NOMO-1 treated with dmso at 0.1 percent for 144 hours (cell line): Measurements from ENCODE around the gene ELF1.
"Not testable (repeated sequence)": the region's sequence is repeated elsewhere in the genome, so short reads cannot be mapped to it uniquely, and the experiment has no call there.

ENCODE experiments used
- DNase-seq: peaks from one replicate; lab custom pipeline; 2025; ENCODE audit not compliant: unreplicated experiment; lab: John Stamatoyannopoulos, UW

The ELF1 gene

DNA sequence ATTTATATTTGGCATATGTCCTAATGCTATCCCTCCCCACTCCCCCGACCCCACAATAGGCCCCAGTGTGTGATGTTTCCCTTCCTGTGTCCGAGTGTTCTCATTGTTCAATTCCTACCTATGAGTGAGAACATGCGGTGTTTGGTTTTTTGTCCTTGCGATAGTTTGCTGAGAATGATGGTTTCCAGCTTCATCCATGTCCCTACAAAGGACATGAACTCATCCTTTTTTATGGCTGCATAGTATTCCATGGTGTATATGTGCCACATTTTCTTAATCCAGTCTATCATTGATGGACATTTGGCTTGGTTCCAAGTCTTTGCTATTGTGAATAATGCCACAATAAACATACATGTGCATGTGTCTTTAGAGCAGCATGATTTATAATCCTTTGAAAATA lies 23.3 kb upstream of the ELF1 start:
- not testable (repeated sequence) for DNase-seq

GRCh38 chr13:41040584-41041334 lies 21.6 kb upstream of the ELF1 start:
- DNase-seq, result no peak

DNA sequence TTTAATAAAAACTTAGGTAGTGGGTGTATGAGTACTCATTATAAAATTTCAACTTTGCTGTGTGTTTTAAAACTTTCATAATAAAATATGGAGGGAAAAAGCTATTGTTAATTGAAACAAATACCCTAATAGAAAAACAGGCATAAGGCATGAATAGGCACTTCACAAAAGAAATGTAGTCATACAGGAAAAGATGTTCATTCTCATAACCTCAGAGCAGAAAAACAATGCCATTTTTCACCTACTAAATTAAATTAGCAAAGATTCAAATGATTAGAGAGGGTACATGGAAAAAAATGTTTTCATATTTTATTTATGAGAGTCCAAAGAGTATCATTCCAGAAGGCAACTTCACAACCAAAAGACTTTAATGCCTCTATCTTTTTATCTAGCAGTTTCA lies 20.6 kb upstream of the ELF1 start:
- no peak for DNase-seq

GRCh38 chr13:41036557-41036956 lies 17.4 kb upstream of the ELF1 start:
- not testable (repeated sequence) for DNase-seq

- no peak for DNase-seq
Observed at GRCh38 chr13:41034881-41035280, 15.8 kb upstream of the ELF1 start.

- no peak for DNase-seq
Observed at GRCh38 chr13:41034382-41034781, 15.3 kb upstream of the ELF1 start.

GRCh38 chr13:41032691-41033376 lies 13.7 kb upstream of the ELF1 start:
- no peak for DNase-seq

- DNase-seq, result no peak
Observed at GRCh38 chr13:41029629-41030028, 10.5 kb upstream of the ELF1 start.

- no peak for DNase-seq
Observed at GRCh38 chr13:41028051-41028450, 8.9 kb upstream of the ELF1 start.

- DNase-seq, result no peak
Observed at GRCh38 chr13:41026788-41027187, 7.7 kb upstream of the ELF1 start.

GRCh38 chr13:41025518-41025917 lies 6.4 kb upstream of the ELF1 start:
- no peak for DNase-seq

- no peak for DNase-seq
Observed at GRCh38 chr13:41019578-41020347, 647 bp upstream of the ELF1 start.

- no peak for DNase-seq
Observed at GRCh38 chr13:41018602-41018948, 541 bp downstream of the ELF1 start.

DNA sequence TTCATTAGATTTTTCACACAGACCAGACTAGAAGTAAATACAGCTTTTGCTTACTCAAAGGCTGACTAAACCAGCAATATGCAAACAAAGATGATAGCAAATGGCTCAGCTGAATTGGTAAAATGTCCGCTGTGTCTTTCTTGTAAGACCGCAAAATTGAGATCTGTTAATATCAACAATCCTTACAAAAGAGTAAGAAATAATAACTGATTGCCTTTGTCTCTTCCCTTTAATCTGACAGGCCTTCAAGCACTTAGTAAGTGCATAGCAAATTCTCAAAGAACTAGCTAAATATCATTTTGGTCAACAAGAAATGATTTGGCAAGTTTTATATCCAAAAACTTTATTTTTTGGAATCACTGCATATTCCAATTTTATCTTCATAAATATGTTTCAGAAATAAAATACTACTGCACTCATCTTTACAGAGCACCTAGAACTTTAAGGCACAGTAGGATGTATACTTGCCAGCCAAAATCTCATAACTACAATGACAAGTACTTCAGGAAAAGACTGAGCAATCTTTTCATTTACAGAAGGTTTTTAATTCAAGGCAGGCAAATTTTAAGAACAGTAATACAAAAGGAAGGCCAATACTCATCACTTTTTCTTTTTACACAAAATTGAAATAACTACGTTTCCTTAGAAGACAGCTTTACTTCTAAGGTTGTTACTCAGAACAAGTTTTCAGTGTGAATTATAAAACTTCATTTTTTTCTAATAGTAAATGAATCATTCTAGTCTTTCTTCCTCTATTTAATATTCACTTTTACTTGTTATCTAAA lies 1.1 kb downstream of the ELF1 start:
- DNase-seq, result no peak

DNA sequence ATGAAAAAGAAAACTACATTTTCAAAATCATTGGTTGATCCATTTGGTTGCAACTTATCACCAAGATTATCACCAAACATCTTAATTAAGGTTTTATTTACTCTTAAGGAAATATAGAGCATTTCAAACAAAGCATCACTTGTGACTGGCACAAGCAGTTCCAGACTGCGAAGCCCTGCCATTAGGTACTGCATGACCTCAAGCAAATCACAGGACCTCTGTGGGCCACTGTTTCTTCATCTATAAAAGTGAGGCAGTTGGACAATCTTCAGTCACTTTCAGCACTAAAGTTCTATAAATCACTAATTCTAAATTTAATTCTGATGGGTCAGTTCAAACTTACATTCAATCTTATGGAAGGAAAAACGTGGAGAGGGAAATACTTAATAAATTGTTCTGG lies 2.0 kb downstream of the ELF1 start:
- no peak for DNase-seq

- no peak for DNase-seq
Observed at GRCh38 chr13:41015920-41016319, 3.2 kb downstream of the ELF1 start.

- no peak for DNase-seq
Observed at GRCh38 chr13:41013835-41014234, 5.3 kb downstream of the ELF1 start.

GRCh38 chr13:41012536-41012935 lies 6.6 kb downstream of the ELF1 start:
- DNase-seq, result no peak

DNA sequence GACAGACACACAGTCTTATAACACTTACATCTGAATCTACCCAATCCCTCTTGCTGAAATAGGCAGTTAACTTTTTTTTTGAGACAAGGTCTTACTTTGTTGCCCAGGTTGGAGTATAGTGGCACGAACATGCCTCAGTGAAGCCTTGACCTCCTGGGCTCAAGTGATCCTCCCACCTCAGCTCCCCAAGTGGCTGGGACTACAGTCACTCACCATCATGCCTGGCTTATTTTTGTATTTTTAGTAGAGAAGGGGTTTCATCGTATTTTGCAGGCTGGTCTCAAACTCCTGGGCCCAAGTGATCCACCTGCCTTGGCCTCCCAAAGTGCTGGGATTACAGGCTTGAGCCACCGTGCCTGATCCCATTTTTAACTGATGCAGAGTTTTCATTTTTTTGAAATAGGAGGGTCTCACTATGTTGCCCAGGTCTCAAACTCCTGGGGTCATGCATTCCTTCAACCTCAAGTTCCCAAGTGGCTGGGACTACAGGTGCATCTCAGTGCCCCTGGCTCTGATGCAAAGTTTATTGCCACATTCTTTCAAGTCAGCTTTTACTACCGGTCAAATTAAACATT lies 7.6 kb downstream of the ELF1 start:
- no peak for DNase-seq

DNA sequence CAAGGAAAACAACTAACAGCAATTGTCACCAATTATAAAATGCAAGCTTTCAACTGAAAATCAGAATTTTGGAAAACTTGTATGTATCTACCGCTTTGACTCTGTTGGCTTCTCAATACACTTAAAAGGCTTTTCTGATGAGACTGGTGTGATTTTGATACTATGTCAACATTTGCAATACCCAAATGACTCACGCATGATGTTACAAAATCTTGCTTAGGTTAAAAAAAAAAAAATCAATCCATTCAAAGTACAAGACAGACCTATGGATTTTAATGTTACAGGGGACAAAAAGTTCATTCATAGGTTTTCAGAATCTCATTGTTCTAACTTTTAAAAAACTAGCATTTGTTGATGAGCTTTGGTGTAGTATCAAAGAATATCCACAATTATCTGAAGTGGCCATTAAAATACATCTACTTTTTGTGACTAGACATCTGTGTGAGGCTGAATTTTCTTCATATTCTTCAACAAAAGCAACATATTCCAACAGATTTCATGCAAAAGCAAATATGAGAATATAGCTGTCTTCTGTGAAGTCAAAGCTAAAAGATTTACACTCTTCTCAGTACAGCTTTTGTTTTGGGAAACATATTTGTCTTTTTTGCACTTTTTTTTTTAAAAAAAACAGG lies 10.7 kb downstream of the ELF1 start:
- DNase-seq, result peak; percentile 46

DNA sequence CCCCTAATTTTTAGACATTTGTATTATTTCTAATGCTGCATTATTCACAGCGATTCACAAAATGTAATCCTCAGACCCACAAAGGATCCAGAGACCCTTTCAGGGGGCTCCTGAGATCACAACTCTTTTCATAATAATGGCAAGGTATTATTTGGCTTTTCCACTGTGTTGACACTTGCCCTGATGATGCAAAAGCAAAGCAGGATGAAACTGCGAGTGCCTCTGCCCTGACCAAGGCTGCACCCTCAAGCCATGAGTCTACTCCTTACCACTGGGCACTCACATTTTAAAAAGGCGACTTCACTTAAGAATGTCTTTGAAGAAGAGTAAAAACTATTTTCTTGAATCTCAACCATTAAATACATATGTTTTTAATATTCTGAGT lies 11.4 kb downstream of the ELF1 start:
- no peak for DNase-seq
